HL-60 (cell line): Measurements from ENCODE around the gene PGP.
"Not testable (repeated sequence)": the region's sequence is repeated elsewhere in the genome, so short reads cannot be mapped to it uniquely, and the experiment has no call there.

Experiments used
- GABPA ChIP-seq: IDR thresholded peaks from 2 replicates; pipeline ENCODE4 v1.6.1; 2012; ENCODE audit warnings: low read depth
- POLR2AphosphoS5 ChIP-seq: IDR thresholded peaks from 2 replicates; pipeline ENCODE4 v1.6.1; 2012; ENCODE audit warnings: low read depth
- SPI1 ChIP-seq: IDR thresholded peaks from 2 replicates; pipeline ENCODE4 v1.6.1; 2012; ENCODE audit warnings: low read depth, mild to moderate bottlenecking, borderline replicate concordance
- TF ChIP-seq, protein P1 (sequence below): IDR thresholded peaks from one replicate; pipeline ENCODE4 v1.5.1; 2011; ENCODE audit warnings: low read length, control low read depth, inconsistent platforms; ENCODE audit not compliant: insufficient read depth
- TF ChIP-seq, protein P2 (sequence below): IDR thresholded peaks from 2 replicates; pipeline ENCODE4 v1.6.1; 2012; ENCODE audit warnings: low read depth; ENCODE audit not compliant: insufficient replicate concordance

DNA sequence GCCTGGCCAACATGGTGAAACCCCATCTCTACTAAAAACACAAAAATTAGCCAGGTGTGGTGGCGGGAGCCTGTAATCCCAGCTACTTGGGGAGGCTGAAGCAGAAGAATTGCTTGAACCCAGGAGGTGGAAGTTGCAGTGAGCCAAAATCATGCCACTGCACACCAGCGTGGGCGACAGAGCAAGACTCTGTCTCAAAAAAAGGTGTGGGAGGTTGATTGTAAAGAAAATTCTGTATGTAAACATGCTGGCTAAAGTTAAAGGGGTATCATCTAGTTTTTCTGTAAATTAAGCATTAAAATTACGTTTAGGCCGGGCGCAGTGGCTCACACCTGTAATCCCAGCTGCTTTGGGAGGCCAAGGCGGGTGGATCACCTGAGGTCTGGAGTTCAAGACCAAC lies 43.9 kb upstream of the PGP start:
- not testable (repeated sequence) for TF ChIP-seq POLR2AphosphoS5, GABPA, SPI1
- TF ChIP-seq, protein P1, sequence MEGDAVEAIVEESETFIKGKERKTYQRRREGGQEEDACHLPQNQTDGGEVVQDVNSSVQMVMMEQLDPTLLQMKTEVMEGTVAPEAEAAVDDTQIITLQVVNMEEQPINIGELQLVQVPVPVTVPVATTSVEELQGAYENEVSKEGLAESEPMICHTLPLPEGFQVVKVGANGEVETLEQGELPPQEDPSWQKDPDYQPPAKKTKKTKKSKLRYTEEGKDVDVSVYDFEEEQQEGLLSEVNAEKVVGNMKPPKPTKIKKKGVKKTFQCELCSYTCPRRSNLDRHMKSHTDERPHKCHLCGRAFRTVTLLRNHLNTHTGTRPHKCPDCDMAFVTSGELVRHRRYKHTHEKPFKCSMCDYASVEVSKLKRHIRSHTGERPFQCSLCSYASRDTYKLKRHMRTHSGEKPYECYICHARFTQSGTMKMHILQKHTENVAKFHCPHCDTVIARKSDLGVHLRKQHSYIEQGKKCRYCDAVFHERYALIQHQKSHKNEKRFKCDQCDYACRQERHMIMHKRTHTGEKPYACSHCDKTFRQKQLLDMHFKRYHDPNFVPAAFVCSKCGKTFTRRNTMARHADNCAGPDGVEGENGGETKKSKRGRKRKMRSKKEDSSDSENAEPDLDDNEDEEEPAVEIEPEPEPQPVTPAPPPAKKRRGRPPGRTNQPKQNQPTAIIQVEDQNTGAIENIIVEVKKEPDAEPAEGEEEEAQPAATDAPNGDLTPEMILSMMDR, result not testable (repeated sequence)
- TF ChIP-seq, protein P2, sequence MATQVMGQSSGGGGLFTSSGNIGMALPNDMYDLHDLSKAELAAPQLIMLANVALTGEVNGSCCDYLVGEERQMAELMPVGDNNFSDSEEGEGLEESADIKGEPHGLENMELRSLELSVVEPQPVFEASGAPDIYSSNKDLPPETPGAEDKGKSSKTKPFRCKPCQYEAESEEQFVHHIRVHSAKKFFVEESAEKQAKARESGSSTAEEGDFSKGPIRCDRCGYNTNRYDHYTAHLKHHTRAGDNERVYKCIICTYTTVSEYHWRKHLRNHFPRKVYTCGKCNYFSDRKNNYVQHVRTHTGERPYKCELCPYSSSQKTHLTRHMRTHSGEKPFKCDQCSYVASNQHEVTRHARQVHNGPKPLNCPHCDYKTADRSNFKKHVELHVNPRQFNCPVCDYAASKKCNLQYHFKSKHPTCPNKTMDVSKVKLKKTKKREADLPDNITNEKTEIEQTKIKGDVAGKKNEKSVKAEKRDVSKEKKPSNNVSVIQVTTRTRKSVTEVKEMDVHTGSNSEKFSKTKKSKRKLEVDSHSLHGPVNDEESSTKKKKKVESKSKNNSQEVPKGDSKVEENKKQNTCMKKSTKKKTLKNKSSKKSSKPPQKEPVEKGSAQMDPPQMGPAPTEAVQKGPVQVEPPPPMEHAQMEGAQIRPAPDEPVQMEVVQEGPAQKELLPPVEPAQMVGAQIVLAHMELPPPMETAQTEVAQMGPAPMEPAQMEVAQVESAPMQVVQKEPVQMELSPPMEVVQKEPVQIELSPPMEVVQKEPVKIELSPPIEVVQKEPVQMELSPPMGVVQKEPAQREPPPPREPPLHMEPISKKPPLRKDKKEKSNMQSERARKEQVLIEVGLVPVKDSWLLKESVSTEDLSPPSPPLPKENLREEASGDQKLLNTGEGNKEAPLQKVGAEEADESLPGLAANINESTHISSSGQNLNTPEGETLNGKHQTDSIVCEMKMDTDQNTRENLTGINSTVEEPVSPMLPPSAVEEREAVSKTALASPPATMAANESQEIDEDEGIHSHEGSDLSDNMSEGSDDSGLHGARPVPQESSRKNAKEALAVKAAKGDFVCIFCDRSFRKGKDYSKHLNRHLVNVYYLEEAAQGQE, result not testable (repeated sequence)
